Endometrial microvascular endothelial cells (primary cell): Measurements from ENCODE around the gene RAB6B. TPM values are rescaled to one million over a fixed set of nuclear protein-coding genes. Genes with fewer than 3 reads are reported as not detected.

ENCODE experiments used
- in situ Hi-C: cut with HindIII; loops from 2 replicates; pipeline ENCODE4 v1.10.0; 2017; ENCODE audit warnings: low sequenced_read_pairs, low pct_unique_long_range_greater_than_20kb; ENCODE audit errors: inconsistent ontology term
- total RNA-seq: library from RNA; depleted of rRNA; stranded (reverse); fragments of >200 nt; gene quantifications from one replicate; pipeline ENCODE4 v1.2.3, GENCODE V29; 2015; ENCODE audit errors: inconsistent ontology term

RAB6B gene
- total RNA-seq, 1 donor from 2014 or later: 1.6 TPM

DNA sequence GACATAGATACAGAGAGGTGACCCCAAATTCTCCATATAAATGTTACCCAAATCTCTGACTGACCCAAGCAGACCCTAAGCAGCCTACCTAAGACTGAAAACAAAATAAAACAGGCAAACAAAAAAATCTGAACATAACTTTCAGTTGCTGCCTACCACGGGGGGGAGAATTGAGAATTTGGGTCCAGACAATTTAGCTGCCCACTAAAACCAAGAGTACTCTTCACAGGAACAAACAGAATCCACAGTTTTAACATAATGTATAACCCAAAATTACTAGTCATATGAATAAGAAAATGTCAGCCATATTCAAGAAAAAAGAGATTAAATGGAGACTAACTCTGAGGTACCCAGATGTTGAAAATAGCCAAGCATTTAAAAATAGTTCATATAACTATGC, 45.6 kb downstream of the RAB6B start:
- in situ Hi-C loops: no loop called here

DNA sequence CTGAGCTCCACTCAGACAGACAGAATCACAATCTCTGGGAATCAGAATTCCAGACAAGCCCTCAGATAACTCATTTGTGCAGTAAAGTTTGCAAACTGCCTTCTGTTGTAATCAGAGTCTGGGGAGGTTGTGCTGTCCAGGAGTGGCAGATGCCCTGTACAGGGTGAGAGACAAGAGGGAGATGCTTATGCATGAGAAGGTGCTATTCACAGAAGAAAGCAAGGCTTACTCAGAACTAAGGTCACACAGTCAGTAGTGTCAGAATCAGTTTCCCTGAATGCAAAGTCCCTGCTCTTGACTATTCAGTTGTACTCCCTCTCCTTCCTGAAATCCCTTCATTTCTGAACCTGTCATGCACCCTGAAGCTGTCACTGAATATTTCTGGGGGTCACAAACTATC, 46.3 kb downstream of the RAB6B start:
- in situ Hi-C loops: no loop called here

DNA sequence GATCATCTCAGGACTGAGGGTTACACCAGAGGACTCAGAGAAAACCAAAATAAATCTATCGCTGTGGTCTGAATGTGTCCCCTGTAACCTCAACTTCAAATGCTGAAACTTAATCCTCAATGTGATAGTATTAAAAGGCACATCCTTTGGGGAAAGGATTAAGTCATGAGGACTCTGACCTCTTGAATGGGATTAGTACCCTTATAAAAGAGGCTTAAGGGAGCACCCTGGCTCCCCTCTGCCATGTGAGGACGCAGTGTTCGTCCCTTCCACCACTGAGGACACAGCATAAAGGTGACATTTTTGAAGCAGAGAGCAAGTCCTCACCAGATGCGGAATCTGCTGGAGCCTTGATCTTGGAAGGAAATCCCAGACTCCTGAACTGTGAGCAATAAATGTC, 50.6 kb downstream of the RAB6B start:
- in situ Hi-C loops: no loop called here

DNA sequence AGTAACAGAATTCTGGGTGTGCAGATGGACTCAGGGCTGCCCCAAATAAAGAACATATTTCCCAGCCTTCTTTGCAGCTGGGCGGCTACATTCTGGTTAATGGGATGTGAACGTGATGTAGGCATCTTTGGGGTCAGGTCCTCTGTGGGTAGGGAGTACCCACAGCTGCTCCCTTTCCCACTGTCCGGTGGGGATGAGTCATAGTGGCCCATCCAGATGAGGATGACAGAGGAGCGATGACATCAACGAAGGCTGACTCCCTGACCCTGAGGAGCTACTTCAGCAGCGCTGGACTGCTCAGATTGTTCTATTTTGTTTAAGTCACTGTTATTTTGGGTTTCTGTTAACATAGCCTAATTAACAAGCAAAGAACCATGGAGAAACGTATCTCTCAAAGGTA, 52.0 kb downstream of the RAB6B start:
- in situ Hi-C loops: no loop called here

DNA sequence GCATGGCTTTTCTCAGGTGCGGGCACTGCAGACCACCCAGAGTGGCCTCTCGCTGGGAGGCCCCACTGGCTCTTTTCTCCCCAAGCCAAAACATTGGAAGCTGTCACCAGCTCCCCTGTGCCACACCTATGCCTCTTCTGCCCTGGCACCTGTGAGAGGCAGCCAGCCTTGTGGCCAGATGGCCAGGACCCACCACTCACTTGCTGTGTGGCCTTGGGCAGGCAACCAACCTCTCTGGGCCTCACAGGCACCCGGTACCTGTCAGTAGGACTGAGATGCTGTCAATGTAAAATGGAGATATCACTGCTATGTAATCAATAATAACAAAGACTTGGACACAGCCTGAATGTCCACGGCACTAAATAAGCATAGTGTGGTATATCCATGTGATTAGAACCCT, 53.5 kb downstream of the RAB6B start:
- in situ Hi-C loops: no loop called here

DNA sequence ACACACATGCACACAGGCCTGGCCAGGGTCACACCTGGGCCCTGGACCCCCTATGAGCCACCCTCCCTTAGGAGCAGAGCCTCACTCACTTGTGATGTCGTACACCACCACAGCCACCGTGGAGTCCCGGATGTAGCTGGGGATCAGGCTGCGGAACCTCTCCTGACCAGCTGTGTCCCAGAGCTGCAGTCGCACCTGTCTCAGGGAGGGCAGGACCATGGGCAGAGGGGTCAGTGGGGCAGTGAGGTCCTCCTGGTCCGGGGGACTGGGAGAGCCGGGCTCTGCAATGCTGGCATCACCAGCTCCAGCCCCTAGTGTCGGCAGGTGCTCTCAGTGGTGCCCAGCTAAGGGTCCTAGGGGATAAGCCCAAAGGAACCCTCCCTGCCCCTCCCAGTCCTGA, 54.5 kb downstream of the RAB6B start:
- in situ Hi-C loops: no loop called here

DNA sequence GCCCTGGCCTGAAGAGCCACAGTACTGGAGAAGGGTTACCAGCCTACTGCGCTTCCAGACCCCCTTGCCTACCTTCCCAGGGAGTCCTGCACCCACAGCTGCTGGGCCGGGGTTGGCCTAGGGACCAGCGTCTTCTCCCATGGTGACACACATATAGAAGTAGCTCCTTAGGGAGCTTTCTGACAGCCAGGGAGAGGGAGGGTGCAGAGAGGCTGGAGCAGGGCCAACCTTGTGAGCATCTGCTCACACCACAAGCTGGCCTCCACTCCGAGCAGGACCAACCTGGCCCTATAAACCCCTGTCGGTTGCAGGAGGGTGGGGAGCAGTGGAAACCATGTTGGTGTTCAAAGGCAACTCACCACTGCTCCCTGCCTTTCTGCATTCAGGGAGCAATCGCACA, 54.9 kb downstream of the RAB6B start:
- in situ Hi-C loops: no loop called here

DNA sequence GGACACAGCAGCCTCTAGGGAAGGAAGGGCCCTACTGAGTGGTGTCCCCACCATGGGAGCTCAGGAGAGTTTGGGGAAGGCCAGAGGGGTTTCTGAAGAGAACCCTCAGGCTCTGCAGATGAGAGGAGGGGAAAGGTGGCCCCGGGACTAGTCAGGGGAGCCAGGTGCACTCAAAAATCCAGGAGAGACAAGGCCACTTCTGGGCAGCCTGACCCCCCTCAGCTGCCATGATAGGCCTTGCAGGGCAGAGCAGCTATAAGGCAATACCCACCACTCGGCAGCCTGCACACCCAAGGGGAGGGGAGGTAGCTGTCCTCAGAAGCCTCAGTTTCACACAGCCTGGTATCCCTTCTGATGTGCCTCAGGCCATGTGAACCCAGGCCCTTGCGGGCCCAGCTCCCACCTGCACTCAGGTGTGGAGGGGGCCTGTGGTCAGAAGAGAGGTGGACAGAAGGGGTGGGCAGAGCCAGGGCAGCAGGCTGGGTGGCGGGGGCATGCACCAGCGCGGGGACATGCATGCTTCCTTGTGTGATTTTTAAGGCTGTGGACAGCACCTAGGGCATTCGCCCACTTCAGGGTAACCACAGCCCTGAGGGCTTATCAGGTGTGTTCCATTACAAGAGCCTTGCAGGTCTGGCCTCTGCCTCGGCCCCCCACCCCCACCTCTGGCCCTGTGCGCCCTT, 55.5 kb downstream of the RAB6B start:
- in situ Hi-C loops: no loop called here

DNA sequence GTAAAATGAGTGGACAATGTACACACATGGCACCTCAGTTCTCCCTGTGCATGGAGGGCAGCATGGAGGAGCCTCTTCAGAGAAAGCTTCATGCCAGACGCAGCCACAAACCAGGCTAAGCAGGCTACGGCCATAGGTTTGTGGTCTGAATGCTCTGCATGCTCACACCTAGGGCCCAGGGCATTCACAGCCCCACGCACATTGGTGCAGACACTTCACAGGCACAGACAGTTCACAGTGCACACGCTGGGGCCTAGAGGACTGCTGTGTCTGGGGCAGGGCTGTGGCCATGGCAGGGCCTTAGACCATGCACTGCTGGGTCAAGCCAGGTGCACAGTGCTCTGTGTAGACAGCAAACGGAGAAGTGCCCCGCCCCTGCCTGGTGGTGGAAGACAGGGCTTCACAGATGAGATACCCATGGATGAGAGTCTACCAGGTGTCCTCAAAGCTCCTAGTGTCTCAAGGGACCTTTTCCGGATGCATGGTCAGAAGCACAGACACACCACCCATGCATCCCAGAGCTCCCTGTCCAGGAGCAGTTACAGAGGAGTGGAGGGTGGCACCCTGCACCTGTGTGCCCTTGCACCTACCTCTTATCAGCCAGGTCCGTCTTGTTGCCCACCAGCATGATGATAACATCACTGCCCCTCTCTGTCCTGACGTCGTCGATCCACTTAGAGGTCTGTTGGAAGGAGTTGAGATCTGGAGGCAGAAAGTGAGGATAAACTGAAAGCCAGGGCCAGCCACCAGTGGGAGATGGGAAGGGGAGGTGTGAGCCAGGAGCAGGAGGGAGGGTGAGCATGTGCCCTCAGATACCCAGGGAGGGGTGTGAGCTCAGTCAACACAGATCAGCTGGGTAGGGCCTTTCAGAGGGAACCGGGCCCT, 56.5 kb downstream of the RAB6B start:
- in situ Hi-C loops: no loop called here

DNA sequence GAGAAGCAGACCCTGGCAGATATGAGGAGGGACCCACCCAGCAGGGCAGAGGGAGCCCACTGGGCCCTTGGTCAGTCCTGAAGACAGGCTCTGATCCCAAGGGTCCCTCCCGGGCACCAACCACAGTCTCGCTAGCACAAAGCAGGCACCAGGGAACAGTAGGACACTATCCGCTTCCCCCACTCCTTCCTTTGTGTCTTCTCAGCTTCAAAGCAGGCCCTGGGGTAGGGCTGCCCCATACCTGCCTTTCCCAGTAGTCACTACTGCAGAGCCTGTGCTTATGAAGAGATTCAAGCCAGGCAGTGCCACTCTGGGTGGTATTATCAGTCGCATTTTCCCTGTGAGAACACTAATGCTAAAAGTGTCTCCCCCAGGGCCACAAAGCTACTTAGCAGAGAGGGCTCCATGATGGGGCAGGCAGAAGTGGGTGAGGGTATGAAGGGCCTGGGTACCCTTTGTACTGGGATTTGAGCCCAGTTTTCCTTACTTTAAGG, 57.3 kb downstream of the RAB6B start:
- in situ Hi-C loops: no loop called here

DNA sequence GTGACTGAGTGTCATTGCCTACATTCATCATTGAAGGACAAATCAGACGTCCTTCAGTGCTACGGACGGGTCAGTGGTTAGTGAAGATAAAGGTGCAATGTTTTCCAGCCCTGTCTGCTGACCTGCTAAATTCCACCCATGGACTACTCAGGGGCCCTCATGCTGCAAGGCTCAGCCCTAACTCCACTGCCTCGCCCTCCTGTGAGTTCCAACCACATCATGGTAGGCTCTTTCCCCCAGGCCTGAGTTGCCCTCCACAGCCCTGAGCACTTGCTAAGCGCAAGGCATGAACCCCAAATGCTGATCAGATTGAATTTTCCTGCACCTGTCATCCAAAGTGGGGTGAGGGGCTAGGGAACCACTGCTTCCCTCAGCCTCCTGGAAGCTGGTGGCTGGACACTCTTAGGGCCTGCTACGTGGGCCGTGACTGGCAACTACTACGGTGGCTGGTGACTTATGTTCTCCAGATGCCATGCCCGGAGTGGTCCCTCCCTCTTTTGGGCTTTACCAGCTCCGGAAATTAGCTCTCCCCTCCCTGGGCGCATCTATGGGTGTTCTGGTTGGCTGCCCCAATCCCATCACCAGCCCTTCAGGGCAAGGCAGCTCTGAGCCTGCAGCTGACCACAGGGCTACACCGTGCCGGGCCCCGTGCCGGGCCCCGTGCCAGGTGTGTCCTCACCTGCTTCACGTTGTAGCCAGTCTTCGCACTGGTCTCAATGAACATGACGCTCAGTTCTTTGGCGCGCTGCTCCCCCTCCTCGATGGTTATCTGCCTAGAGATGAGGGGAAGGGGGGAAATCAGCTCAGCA, 58.0 kb downstream of the RAB6B start:
- in situ Hi-C loops: no loop called here

DNA sequence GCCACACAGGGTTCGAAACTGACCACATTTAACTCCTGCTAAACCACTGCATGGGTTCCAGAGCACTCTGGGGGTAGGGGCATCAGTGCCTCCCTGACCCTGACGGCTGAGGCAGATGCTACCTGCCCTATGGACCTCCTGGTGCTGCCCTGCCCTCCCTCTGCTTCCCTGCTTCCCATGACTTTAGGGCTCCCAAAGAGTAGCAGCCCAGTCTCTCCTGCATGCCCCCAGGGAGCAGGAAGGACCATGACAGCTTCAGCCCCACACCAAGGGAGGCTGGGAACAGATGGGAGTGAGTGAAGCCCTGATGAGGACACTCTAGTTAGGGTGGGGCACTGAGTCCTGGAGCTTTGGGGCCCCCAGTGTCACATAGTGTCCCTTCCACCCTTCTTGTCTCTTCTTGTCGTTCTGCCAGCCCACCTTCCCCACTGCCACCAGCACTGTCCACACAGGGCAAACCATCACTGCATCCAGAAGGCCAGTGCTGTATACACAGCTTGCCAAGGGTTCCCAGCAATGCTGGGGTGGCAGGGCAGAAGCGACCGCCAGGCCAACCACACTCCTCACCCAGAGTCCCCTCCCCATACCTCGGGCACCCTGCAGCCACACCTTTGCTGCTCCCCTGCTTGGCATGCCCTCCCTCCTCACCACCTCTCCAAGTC, 59.1 kb downstream of the RAB6B start:
- in situ Hi-C loops: no loop called here

DNA sequence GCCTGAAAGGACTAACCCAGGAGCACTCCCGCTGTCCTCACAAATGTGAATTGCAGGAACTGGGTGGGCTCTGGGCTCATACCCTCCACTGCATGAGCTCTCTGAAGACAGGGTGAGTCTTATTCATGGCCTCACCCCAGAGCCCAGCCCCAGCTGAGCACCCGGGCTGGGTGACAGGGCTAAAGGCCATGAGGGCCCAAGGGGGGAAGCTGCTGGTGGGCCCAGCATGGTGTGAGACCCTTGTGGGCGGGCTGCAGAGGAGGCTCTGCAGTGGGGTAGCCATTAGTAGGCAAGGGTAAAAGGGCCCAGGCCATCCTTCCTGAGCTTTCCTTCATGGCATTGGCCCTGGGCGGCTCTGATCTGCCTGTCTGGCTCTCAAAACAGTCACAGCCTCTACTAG, 59.7 kb downstream of the RAB6B start:
- in situ Hi-C loops: no loop called here

DNA sequence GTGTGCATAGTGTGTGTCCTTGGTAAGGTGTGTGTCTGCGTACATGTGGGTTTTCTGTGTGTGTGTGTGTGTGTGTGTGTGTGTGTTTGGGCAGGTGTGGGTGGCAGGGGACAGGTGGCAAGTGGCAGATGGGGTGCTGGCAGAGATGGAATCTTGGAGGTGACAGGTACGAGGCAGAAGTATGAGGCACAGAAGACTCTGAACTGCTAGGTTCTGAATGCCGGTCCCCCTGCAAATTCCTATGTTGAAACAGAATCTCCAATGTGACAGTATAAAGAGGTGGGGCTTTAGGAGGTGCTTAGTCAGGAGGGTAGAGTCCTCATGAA, 60.3 kb downstream of the RAB6B start:
- in situ Hi-C loops: no loop called here

DNA sequence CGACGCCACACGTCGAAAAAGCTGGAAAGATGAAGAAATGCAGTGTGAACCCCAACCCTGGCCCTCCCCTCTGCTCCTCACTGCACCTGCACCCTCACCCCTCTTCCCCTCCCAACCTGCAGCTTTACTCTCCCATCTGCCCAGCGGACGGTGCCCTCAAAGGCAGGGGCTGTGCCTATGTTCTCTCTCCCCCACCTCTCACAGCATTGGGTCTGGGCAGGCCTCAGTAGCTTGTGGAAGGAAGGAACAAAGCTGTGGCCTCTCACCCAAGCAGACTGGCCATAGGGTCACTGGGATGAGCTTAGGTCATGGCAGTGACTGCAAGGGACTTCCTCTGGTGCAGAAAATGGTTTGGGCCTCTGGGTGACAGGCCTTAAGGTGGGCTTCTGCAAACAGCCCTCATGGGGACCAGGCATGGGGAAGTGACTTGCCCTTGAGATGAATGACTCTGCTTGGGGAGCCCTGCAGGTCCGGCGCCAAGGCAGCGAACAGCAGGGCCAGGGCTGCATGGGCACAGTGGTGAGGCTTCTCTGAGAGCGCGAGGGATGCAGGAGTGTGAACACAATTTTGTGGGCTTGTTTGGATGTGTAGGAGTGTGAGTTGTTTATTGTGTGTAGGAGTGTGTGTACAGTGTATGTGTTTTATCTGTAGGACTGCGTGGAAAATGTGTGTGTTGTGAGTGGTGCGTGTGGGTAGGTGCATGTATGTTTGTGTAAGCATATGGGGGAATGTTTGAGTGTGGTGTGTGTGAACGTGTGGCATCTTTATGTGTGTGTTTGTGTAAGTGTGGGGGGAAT, 60.9 kb downstream of the RAB6B start:
- in situ Hi-C loops: no loop called here

DNA sequence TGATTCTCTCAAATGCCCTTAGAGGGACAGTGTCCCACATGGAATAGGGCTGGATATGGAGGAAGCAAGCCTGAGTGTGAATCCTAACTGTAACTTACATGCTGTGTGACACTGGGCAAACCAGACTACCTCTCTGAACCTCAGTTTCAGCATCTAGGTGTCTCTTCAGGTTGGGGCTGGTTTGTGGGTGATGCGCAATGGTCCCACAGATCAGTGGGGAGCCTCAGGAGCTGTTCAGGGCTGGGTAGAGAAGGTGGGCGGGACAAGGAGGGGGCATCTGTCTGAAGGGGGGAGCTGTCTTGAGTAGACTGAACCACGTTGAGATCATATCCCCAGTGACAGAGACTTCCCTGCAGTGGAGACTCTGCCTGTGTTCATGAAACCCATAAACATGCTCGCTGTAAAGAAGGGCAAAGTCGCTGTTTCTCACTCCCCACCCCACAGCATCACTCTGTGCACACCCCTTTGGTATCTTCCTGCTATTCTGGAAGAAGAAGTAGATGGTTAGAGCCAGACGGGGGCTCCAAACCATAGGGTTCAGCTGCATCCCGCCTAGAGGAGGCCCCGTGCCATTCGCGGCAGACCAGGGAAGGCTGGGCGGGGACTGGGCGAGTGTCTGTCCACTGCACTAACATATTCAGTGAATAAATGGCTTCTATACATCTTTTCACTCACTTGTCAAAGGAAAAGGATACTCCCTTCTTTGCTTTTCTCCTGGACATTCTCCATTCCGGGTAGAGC, 61.6 kb downstream of the RAB6B start:
- in situ Hi-C loops: no loop called here

DNA sequence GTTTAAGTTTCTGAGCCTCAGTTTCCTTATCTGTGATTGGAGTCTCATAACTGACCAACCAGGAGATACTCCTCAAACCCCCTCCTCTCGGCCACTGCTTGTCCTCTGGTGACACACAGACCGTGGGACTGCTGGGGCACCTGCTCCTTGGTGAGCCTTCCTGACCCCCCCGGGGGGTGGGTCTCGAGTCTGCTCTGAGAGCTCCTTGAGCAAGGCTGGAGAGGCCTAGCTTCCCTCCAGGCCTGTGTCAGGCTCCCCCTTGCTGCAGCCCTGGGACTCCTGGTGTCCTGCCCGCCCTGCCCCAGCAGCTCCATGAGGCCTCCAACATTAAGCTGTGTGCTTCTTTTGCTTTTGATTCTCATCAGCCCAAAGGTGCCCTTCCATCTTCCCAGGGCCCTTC, 62.4 kb downstream of the RAB6B start:
- in situ Hi-C loops: no loop called here

DNA sequence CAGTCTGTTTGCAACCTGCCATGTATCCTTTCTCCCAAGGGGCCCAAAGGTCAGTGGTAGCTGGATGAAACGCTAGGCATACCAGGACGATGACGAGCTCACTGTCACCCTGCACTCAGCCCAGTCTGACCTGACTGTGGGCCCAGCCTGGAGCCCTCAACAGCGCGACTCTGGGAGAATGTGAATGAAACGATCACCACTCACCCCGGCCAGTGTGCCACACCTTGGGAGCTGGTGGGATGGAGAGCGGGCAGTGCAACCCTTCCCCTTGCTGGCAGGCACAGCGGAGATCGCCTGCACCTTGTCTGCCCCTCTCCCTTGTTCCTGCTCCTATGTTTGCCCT, 62.9 kb downstream of the RAB6B start:
- in situ Hi-C loops: no loop called here
